HL-60 (cell line): ENCODE measurements around the gene DCLRE1B.

Source experiments
- CTCF ChIP-seq: IDR thresholded peaks from one replicate; pipeline ENCODE4 v1.5.1; 2011; ENCODE audit warnings: low read length, control low read depth, inconsistent platforms; ENCODE audit not compliant: insufficient read depth
- POLR2AphosphoS5 ChIP-seq: IDR thresholded peaks from 2 replicates; pipeline ENCODE4 v1.6.1; 2012; ENCODE audit warnings: low read depth
- REST ChIP-seq: IDR thresholded peaks from 2 replicates; pipeline ENCODE4 v1.6.1; 2012; ENCODE audit warnings: low read depth; ENCODE audit not compliant: insufficient replicate concordance

- TF ChIP-seq CTCF (no peak), REST (no peak), POLR2AphosphoS5 (no peak)
Observed at GRCh38 chr1:113898241-113898814, 6.8 kb upstream of the DCLRE1B start.
